GM23338 (cell line): ENCODE results near the gene DLST. TPM values are rescaled to one million over a fixed set of nuclear protein-coding genes. Genes with fewer than 3 reads are reported as not detected.

ENCODE experiments used
- ATAC-seq: fragments of 200-7000 bp; cut with Tn5 transposase; 3 replicates; pipeline ENCODE4 v1.9.1; 2020
- DNase-seq: peaks from one replicate; pipeline ENCODE4 v3.0.0-alpha.2; 2015; ENCODE audit warnings: low spot score
- H2AFZ ChIP-seq: fragments of 200-600 bp; sonication (generic); 2 replicates; pipeline ENCODE4 v1.8.0; 2016; ENCODE audit warnings: antibody characterized with exemption, mild to moderate bottlenecking, moderate library complexity
- H3F3A ChIP-seq: fragments of 200-600 bp; sonication (generic); replicated peaks from 2 replicates; pipeline ENCODE4 v1.8.0; 2017; ENCODE audit warnings: antibody characterized with exemption, mixed run types, low read depth
- H3K27ac ChIP-seq: fragments of 200-600 bp; sonication (generic); 2 replicates; pipeline ENCODE4 v1.6.1; 2016; ENCODE audit warnings: low read depth
- H3K27me3 ChIP-seq: fragments of 200-600 bp; sonication (generic); 2 replicates; pipeline ENCODE4 v1.8.0; 2016; ENCODE audit warnings: mild to moderate bottlenecking, mixed run types, moderate library complexity; ENCODE audit not compliant: insufficient read depth
- H3K36me3 ChIP-seq: fragments of 200-600 bp; sonication (generic); 2 replicates; pipeline ENCODE4 v1.8.0; 2016; ENCODE audit warnings: mild to moderate bottlenecking; ENCODE audit not compliant: insufficient read depth
- H3K4me1 ChIP-seq: fragments of 200-600 bp; sonication (generic); 2 replicates; pipeline ENCODE4 v1.8.0; 2016; ENCODE audit warnings: mild to moderate bottlenecking, moderate library complexity; ENCODE audit not compliant: insufficient read depth
- H3K4me2 ChIP-seq: fragments of 200-600 bp; sonication (generic); 2 replicates; pipeline ENCODE4 v1.7.1; 2017; ENCODE audit warnings: mixed run types
- H3K4me3 ChIP-seq: fragments of 200-600 bp; sonication (generic); 2 replicates; pipeline ENCODE4 v1.6.1; 2016; ENCODE audit warnings: mixed run types
- H3K79me2 ChIP-seq: fragments of 200-600 bp; sonication (generic); replicated peaks from 2 replicates; pipeline ENCODE4 v1.8.0; 2017; ENCODE audit warnings: mild to moderate bottlenecking; ENCODE audit not compliant: insufficient read depth
- H3K9me2 ChIP-seq: fragments of 200-600 bp; sonication (generic); 2 replicates; pipeline ENCODE4 v1.8.0; 2017; ENCODE audit not compliant: insufficient read depth
- H4K20me1 ChIP-seq: fragments of 200-600 bp; sonication (generic); replicated peaks from 2 replicates; pipeline ENCODE4 v1.8.0; 2017; ENCODE audit warnings: mild to moderate bottlenecking; ENCODE audit not compliant: insufficient read depth
- H3K27ac Mint-ChIP-seq: 2 replicates; pipeline ENCODE4 v1.8.0; 2020; ENCODE audit warnings: inconsistent platforms, mild to moderate bottlenecking, moderate library complexity, mixed read lengths
- H3K27me3 Mint-ChIP-seq: 3 replicates; pipeline ENCODE4 v1.8.0; 2022; ENCODE audit warnings: low read depth, mild to moderate bottlenecking, moderate library complexity, mixed read lengths, inconsistent platforms; ENCODE audit not compliant: insufficient read depth, poor library complexity
- H3K36me3 Mint-ChIP-seq: 3 replicates; pipeline ENCODE4 v1.8.0; 2021; ENCODE audit warnings: low read depth, mild to moderate bottlenecking, inconsistent platforms, moderate library complexity, mixed read lengths
- H3K4me1 Mint-ChIP-seq: 3 replicates; pipeline ENCODE4 v1.8.0; 2020; ENCODE audit warnings: mild to moderate bottlenecking, inconsistent platforms, mixed read lengths
- H3K4me3 Mint-ChIP-seq: 3 replicates; pipeline ENCODE4 v1.8.0; 2021; ENCODE audit warnings: moderate library complexity, mild to moderate bottlenecking, inconsistent platforms, mixed read lengths
- H3K9me3 Mint-ChIP-seq: 3 replicates; pipeline ENCODE4 v1.8.0; 2020; ENCODE audit warnings: moderate library complexity, mild to moderate bottlenecking, inconsistent platforms, mixed read lengths
- CREB1 ChIP-seq: fragments of 250-450 bp; sonication (Bioruptor Pico); IDR thresholded peaks from 2 replicates; pipeline ENCODE4 v1.5.0; 2020; ENCODE audit warnings: low read depth, mild to moderate bottlenecking, moderate library complexity
- CTCF ChIP-seq, 2 experiments: fragments of 200-600 bp in 1 of 2; sonication (generic) in 1 of 2; conservative IDR thresholded peaks; 2 replicates each; pipeline versions ENCODE4 v1.5.1 to v1.6.1; 2016 to 2017; ENCODE audit warnings: antibody characterized with exemption in 2 of 2, low read depth in 2 of 2, mild to moderate bottlenecking in 2 of 2, moderate library complexity in 1 of 2
- ETS1 ChIP-seq: IDR thresholded peaks from 2 replicates; pipeline ENCODE4 v1.6.1; 2016; ENCODE audit warnings: antibody characterized with exemption
- EZH2 ChIP-seq: fragments of 200-600 bp; sonication (generic); IDR thresholded peaks from one replicate; pipeline ENCODE4 v1.8.0; 2017; ENCODE audit warnings: antibody characterized with exemption, mild to moderate bottlenecking, low read depth; ENCODE audit not compliant: unreplicated experiment
- EZH2phosphoT487 ChIP-seq: fragments of 200-600 bp; sonication (generic); IDR thresholded peaks from one replicate; pipeline ENCODE4 v1.8.1; 2018; ENCODE audit warnings: antibody characterized with exemption; ENCODE audit not compliant: unreplicated experiment
- JUNB ChIP-seq: IDR thresholded peaks from one replicate; pipeline ENCODE4 v1.6.1; 2016; ENCODE audit warnings: antibody characterized with exemption; ENCODE audit not compliant: unreplicated experiment
- NANOG ChIP-seq: IDR thresholded peaks from 2 replicates; pipeline ENCODE4 v1.6.1; 2016; ENCODE audit warnings: antibody characterized with exemption, borderline replicate concordance
- POLR2AphosphoS5 ChIP-seq: IDR thresholded peaks from 2 replicates; pipeline ENCODE4 v1.6.1; 2016; ENCODE audit warnings: antibody characterized with exemption, low read depth
- REST ChIP-seq: IDR thresholded peaks from one replicate; pipeline ENCODE4 v1.6.1; 2018; ENCODE audit warnings: antibody characterized with exemption; ENCODE audit not compliant: unreplicated experiment
- STAT1 ChIP-seq: IDR thresholded peaks from one replicate; pipeline ENCODE4 v1.6.1; 2016; ENCODE audit warnings: antibody characterized with exemption; ENCODE audit not compliant: unreplicated experiment
- ZNF114 ChIP-seq: fragments of 250-450 bp; sonication (Bioruptor Pico); IDR thresholded peaks from 2 replicates; pipeline ENCODE4 v1.5.0; 2020; ENCODE audit warnings: mild to moderate bottlenecking, moderate library complexity
- ZNF331 ChIP-seq: fragments of 250-450 bp; sonication (Bioruptor Pico); IDR thresholded peaks from 2 replicates; pipeline ENCODE4 v1.5.0; 2020; ENCODE audit warnings: low read depth, mild to moderate bottlenecking, moderate library complexity
- ZNF462 ChIP-seq: fragments of 250-450 bp; sonication (Bioruptor Pico); IDR thresholded peaks from 2 replicates; pipeline ENCODE4 v1.5.0; 2020; ENCODE audit warnings: mild to moderate bottlenecking, moderate library complexity
- polyA plus RNA-seq: library from polyadenylated mRNA; unstranded; fragments of >200 nt; fragmentation: Nextera tagmentation; extraction: Ambion mirVana; gene quantifications from 2 replicates; pipeline ENCODE4 v1.2.1, GENCODE V29; 2016
- total RNA-seq: library from RNA; depleted of rRNA; stranded (reverse); fragments of >200 nt; shearing (Covaris generic); gene quantifications from 2 replicates; pipeline ENCODE4 v1.2.3, GENCODE V29; 2014

The DLST gene
- total and polyA plus RNA-seq, 2 experiments from 2014 or later: 11.2 to 106 TPM

GRCh38 chr14:74909501-74909900 is 27.8 kb downstream of the DLST start:
- no peaks in the 10 kb centered on the region for H3K27me3 ChIP-seq
- H3K27ac ChIP-seq: no peak overlapping the region
- DNase-seq (no peak), ATAC-seq (peak; percentile 3; the same call in 2 of the 3 replicates)
- 0 out of 2 replicates have a peak, but pooled peaks cover 3% of the 10 kb centered on the region for H3F3A ChIP-seq
- Mint-ChIP-seq H3K4me1 (no peaks in the 10 kb centered on the region; the same call in 2 of the 3 replicates), H3K9me3 (no peaks in the 10 kb centered on the region), H3K27me3 (peaks cover 10% of the 10 kb centered on the region), H3K27ac (no peak overlapping the region), H3K36me3 (peaks cover 11% of the 10 kb centered on the region; the same call in 2 of the 3 replicates), H3K4me3 (no peak overlapping the region)
- H2AFZ ChIP-seq: no peak overlapping the region
- H3K79me2 ChIP-seq: no peaks in the 10 kb centered on the region
- H3K9me2 ChIP-seq: no peaks in the 10 kb centered on the region
- no peaks in the 10 kb centered on the region for H3K36me3 ChIP-seq
- H3K4me3 ChIP-seq: no peak overlapping the region
- H3K4me2 ChIP-seq: no peak overlapping the region
- no peaks in the 10 kb centered on the region for H3K4me1 ChIP-seq
- no peak for TF ChIP-seq ETS1
- no peak for TF ChIP-seq JUNB
- TF ChIP-seq EZH2phosphoT487: no peak
- no peak for TF ChIP-seq NANOG
- TF ChIP-seq POLR2AphosphoS5: no peak
- TF ChIP-seq CTCF (conservative IDR thresholded peaks at IDR 0.05; ENCODE audit: low read depth in 2 of 2): no peak
- TF ChIP-seq ZNF331 (CRISPR knock-in tag): no peak
- no peak for TF ChIP-seq EZH2
- TF ChIP-seq STAT1: no peak
- no peak for TF ChIP-seq REST
- no peak for TF ChIP-seq ZNF114 (CRISPR knock-in tag)
- TF ChIP-seq ZNF462: no peak
- no peak for TF ChIP-seq CREB1 (CRISPR knock-in tag)
- peaks cover 4% of the 10 kb centered on the region for H4K20me1 ChIP-seq
